HG02943 (cell line): Measurements from ENCODE around the gene RPL9.
"Not testable (repeated sequence)": the region's sequence is repeated elsewhere in the genome, so short reads cannot be mapped to it uniquely, and the experiment has no call there.

Experiments used
- ATAC-seq: cut with Tn5 transposase; IDR thresholded peaks from one replicate; pipeline ENCODE4 v1.9.1; 2021; ENCODE audit warnings: mild to moderate bottlenecking, low read depth, moderate library complexity; ENCODE audit not compliant: unreplicated experiment

RPL9 gene

DNA sequence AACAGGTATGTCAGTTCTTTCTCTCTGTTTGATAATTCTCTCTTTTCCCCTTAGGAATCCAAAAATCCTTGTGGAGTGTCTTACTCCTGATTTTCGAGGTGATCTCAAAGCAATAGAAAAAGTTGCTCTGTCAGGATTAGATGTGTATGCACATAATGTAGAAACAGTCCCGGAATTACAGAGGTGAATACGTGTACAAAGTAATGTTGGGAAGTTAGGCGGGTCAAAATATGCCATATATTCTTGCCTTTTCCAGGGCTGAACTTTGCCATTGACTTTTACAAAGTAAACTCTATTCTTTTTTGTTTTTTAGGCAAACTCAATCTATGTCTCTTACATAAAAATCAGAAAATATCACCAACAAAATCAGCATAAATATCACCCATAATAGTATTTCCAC lies 8.7 kb upstream of the RPL9 start:
- no peak for ATAC-seq

DNA sequence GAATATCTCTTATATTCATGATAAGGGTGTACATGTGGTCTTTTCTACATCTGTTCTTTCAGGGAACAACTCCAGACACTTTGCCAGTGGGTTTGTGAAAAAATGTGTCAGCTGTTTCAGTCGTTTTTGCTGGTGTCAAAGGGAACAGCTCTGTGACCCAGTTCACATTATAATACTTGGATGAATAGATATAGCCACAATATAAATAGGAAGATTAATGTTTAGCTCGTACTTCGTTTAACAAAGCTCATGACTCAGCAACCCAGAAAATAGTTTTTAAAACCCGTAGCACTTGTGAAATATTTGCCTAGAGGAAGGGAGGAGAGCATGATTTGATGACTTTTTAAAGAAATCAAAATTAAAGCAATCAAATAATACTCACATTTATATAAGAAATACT lies 8.0 kb upstream of the RPL9 start:
- no peak for ATAC-seq

DNA sequence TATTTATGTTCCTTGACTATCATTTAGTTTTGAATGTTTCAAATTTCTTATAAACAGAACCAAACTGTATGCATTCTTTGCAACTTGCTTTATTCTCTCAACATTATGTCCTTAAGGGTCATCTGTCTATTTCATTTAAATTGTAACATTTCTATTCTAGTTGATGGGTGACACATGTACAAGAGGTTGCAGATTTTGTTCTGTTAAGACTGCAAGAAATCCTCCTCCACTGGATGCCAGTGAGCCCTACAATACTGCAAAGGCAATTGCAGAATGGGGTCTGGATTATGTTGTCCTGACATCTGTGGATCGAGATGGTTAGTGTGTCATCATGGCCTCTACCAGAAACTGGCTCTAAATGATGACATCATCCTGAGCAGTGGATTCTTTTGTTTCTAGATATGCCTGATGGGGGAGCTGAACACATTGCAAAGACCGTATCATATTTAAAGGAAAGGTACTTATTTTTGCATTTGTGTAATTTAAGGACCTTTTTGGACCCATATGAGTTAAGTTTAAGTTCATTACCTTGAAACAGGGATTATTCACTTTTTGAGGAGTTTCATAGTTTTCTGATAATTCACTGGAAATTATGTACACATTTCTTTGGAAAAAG lies 6.3 kb upstream of the RPL9 start:
- ATAC-seq, result no peak

DNA sequence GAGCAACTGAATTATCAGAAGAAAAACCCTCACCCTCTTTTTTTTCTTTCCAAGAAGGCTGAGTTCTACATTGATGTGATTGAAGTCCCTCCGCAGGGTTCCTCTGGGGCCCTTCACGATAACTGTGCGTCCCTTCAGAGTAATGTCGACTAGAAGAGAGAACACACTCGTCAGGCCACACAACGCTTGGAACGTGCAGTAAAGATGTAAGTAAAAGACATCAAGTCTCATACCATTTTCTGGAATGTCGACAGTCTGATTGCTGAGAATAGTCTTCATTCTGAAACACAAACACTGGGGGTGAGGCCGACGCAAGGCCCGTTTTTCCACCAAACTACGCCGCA lies 589 bp downstream of the RPL9 start:
- not testable (repeated sequence) for ATAC-seq

DNA sequence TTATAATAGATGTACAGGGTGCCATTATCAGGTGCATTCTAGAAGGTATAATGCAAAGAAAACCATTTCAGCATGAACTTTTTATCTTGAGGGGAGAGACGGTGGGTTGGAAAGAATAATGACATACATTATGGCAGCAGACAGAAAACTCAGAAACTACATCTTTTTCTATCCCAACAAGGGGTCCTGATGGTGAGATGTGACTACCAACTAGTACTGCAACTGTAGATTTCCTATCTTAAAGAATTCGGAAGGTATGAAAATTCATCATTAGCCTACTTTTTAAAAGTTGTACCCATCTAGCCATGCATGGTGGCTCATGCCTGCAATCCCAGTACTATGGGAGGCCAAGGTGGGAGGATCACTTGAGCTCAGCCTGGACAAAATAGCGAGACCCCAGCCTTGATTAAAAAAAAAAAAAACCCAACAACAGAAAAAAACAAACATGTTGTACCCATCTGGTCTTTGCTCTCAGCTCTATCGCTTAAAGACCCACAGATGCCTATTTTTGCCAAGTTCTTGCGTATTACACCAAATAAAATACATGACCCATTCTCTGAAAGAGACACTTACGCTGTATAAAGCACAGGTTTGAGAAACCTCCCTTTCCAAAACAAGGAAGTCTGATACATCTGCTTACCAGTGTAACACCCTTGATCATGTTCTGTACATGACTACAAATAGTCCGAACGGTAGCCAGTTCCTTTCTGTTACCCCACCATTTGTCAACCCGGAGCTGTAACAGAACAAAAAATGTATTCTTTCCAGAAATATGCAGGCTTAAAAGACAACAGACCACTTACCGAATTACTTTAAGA lies 1.6 kb downstream of the RPL9 start:
- ATAC-seq, result no peak

DNA sequence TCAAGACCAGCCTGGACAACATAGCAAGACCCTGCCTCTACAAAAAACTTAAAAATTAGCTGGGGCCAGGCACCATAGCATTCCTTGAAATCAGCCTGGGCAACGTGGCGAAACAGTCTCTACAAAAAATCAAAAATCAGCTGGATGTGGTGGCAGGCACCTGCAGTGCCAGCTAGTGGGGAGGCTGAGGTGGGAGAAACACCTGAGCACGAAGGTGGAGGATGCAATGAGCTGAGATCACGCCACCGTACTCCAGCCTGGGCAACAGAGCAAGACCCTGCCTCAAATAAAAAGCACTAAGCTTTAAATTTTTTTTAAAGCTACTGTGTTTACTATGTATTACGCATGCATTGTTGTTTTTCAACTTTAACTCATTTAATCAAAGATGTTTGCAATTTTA lies 3.2 kb downstream of the RPL9 start:
- ATAC-seq, result no peak

DNA sequence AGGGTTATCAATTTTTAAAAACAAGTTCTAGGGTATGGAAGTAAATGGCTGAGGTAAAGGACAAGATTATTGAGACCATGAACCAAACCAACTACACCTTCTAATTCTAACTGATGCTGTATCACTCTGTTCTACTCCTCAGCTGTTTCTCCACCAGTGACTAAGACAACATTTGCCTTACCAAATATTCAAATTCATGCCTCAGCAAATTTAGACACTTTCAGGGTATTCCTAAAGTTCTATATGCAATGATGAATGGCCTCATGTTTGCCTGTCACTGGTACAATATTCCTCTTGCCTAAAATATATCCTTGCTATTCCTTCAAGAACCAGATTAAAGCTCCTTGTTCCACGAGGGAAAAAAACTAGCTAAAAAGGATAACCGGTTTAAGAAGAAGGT lies 5.0 kb downstream of the RPL9 start:
- no peak for ATAC-seq

DNA sequence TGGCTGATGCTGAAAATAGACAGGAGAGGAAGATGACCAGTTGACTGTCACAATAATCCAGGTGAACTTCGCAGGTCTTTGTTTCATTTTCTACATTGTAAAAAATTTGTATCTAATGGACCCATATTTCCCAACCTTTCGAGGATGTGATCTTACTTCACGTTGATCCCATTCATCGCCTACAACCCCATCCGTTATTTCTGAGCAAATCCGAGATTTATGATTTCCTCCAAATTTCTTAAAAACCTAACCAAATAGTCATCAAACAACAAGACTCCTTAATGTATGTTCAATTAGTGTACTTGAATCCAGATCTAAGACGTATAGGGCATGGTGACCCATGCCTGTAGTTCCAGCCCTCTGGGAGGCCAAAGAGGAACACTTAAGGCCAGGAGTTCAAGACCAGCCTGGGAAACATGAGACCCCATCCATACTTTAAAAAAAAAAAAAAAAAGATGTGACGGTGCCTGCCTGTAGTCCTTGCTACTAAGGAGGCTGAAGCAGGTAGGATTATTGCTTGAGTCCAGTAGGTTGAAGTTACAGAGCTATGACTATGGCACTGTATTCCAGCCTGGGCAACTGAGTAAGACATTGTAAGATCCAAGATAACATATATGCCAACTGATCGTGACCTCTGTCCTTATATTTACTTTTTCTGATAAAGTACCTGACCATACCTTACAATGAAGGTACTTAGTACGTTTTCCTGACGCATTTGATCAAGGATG lies 5.7 kb downstream of the RPL9 start:
- ATAC-seq, result no peak

DNA sequence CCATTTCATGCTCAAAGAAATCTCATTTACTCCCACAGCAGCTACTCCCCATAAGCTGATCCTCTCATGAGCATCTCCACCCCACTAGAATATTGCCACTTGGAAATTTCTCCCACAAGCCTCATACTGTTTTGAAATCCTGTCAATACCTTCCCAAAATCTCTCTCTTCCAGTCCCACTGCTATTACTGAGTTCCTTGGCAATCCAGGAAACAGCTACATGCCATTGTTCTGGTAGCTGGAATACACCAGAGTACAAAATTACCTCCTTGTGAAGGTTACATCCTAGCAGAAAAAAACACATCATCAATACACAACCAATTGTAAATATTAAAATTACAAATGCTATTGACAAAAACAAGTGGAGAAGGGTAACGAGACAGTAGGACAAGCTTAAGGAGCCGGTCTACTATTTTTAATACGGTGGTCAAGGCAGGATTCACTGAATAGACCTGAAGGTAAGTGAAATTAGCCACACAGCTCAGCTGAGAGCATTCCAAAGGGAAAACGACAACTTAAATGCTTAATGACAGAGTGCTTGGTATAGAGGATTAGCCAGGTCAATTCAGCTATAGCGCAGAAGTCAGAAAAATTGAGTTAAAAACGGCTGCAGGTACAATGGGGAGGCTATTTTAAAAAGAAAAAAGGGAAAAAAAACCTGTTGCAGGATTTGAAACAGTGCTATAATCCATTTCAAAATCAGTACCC lies 6.4 kb downstream of the RPL9 start:
- ATAC-seq, result no peak

DNA sequence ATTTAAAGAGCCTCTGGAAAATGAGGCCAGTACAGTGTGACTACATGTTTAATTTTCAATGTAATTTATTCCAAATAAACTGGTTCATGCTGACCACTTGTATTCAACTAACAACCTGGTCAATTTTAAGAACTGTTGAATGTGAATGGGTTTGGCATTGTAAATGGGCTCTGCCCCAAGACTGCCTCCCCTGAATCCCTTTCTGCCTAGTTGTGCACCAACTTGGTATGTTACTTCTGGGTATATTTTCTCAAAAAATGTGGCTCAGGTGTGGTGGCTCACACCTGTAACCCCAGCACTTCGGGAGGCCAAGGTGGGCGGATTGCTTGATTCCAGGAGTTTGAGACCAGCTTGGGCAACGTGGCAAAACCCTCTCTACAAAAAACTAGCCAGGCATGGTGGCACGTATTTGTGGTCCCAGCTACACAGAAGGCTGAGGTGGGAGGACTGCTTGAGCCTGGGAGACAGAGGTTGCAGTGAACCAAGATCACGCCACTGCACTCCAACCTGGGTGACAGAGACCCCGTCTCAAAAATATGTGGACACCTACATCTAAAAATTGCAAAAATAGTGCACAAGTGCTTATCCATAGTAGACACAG lies 7.2 kb downstream of the RPL9 start:
- ATAC-seq, result no peak

DNA sequence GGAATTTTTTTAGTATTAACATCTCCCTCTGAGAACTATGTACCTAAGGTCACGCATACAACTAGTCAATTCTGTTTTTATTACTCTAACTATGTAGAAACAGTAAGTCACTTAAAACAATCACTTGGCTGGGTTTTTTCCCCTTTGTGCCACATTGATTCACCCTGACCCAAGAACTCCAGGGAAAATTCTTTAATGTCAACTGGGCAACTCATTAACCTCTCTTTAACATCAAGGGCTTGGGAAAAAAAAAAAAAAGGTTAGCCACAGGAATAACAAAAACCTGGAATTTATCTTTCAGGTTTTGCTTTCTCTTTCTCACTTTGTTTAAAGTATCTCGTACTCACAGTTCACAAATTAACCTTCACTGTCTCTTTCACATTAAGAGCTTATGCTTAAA lies 8.1 kb downstream of the RPL9 start:
- no peak for ATAC-seq

DNA sequence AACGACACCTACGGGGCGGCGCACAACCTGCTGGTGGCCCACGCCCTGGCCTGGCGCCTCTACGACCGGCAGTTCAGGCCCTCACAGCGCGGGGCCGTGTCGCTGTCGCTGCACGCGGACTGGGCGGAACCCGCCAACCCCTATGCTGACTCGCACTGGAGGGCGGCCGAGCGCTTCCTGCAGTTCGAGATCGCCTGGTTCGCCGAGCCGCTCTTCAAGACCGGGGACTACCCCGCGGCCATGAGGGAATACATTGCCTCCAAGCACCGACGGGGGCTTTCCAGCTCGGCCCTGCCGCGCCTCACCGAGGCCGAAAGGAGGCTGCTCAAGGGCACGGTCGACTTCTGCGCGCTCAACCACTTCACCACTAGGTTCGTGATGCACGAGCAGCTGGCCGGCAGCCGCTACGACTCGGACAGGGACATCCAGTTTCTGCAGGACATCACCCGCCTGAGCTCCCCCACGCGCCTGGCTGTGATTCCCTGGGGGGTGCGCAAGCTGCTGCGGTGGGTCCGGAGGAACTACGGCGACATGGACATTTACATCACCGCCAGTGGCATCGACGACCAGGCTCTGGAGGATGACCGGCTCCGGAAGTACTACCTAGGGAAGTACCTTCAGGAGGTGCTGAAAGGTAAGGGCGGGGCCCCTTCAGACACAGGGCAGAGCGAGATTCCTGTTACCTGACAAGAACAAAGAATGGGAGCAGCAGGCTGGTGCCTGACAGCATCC lies 11.7 kb downstream of the RPL9 start:
- peak; percentile 72 for ATAC-seq

DNA sequence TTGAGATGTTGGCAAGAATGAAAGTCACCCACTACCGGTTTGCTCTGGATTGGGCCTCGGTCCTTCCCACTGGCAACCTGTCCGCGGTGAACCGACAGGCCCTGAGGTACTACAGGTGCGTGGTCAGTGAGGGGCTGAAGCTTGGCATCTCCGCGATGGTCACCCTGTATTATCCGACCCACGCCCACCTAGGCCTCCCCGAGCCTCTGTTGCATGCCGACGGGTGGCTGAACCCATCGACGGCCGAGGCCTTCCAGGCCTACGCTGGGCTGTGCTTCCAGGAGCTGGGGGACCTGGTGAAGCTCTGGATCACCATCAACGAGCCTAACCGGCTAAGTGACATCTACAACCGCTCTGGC lies 12.3 kb downstream of the RPL9 start:
- no peak for ATAC-seq

DNA sequence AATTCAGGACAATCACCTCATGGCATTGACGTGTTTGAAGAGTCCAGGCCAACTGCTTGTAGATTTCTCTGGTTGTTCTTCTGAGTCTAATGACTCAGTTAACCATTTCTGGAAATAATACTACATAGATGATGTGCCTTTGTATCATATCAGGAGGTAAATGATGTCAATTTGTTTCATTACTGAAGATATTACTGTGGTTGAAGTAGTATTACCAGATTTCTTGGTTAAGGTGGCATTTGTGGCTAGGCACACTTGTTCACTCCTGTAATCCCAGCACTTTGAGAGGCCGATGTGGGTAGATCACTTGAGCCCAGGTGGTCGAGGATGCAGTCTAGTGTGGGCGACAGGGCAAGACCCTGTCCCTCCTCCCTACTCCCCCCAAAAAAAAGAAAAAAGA lies 15.7 kb downstream of the RPL9 start:
- ATAC-seq, result no peak

DNA sequence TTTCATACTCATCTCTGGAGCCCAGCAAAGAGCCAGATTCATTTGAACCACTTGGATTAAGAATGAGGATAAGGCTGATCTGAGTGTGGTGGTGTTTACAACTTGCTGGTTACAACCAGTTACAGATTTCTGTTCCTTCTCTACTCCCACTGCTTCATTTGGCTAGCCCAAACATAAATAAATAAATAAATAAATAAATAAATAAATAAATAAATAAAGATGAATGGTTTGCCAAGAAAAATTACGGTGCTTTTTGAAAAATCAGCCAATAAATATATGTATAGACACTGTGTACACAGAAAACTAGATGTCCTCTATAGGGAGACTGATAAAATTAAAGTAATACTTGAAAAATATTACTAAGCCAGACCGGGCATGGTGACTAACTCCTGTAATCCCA lies 17.1 kb downstream of the RPL9 start:
- no peak for ATAC-seq

DNA sequence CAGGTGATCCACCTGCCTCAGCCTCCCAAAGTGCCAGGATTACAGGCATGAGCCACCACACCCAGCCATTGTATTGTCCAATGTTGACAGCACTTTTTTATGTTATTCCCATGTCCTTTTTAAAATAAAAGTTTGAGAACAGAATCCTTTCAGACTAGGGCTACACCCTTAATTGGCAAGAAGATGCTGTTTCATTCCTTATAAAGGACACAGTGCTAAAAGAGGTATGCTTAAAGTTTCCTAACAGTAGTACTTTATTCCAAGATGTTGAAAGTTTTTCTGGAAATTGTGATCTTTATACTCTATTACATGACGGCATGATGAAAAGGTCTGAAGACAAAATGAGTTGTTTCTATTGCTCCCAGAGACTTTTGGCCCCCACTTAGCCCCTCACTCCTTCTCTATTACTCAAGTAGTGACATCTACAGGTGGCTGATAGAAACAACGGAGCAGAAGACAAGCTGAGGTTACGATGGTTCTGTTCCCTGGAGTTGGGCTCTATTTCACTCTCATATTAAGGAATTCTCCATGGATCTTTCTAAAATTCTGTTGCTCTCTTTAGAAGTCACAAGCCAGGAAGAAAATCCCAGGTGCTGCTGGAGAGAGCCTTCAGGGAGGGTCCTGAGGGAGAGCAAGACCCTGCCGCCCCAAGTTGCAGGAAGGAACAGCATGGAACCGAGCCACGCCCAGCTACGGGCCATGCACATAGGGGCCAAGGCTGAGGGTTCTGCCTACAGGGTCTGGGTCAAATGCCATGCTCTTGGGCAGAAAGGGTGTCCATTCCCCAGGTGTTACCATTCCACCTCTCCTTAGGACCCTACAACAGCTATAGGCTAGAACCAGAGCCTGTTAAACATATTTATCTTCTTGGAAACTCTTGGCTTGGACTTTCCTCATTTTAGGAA lies 22.8 kb downstream of the RPL9 start:
- ATAC-seq, result no peak

DNA sequence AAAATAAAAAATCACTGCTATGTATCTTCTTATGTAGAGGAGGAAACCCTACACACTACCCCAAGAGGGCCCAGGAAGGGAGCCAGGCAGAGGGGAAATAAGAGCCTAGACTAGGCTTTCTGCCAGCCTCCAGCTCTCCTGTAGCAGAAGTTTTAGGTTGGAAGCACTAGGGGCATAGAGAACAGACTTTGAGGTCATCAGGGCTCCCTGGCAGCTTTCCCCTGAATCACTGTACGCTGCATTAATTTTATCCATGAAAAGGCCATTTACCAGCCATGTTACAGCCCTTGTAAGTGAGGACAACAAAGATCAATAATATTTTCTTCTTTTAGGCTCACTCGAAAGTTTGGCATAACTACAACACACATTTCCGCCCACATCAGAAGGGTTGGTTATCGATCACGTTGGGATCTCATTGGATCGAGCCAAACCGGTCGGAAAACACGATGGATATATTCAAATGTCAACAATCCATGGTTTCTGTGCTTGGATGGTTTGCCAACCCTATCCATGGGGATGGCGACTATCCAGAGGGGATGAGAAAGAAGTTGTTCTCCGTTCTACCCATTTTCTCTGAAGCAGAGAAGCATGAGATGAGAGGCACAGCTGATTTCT lies 24.7 kb downstream of the RPL9 start:
- no peak for ATAC-seq

DNA sequence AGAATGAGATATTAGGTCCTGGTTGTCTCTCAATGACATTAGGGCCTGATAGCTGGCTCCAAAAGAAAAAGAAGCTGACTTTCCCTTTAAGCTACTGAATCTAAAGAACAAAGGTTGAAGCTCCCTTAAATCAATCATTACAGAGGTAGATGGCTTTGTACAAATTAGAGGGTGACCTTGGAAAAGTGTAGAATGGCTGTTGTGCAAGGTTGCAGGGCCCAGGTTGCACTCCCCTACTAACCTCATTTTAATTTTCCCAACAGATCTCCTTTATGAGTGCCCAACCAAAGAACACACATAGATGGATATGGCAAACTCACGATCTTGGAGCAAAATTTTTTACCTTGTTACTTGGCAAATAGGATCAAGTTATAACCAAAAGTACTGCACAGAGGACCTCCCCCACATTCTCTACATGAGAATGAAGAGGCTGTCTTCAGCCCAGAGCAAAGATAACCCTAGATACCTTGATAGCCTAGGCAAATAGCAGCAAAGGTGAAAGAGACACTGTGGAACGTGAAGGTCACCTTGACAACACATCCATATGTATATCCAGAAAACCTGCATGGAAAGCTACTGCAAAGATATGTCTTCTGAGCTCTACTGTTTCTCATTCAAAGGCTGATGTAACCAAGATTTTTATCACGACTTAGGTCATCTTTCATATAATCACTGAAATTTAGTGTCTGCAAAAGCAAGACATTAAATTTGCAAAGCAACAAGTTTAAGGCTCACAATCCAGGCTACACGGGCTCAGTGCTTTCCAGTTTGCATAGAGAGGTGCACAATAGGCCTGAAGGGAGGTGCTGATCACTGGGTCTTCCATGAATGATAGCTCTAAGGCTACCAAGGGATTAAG lies 29.0 kb downstream of the RPL9 start:
- no peak for ATAC-seq
